GM12801 (cell line): ENCODE data around the gene KCNA2.

Experiments
- CTCF ChIP-seq: IDR thresholded peaks from one replicate; pipeline ENCODE4 v1.5.1; 2011; ENCODE audit warnings: control low read depth; ENCODE audit not compliant: insufficient read length; ENCODE audit errors: extremely low read depth

Gene KCNA2

GRCh38 chr1:110561596-110561995 is 44.6 kb downstream of the KCNA2 start:
- TF ChIP-seq CTCF: no peak

GRCh38 chr1:110559157-110559556 is 47.0 kb downstream of the KCNA2 start:
- TF ChIP-seq CTCF: no peak

GRCh38 chr1:110557481-110557880 is 48.7 kb downstream of the KCNA2 start:
- TF ChIP-seq CTCF: no peak

GRCh38 chr1:110556471-110556807 is 49.7 kb downstream of the KCNA2 start:
- TF ChIP-seq CTCF: no peak

- no peak for TF ChIP-seq CTCF
Measured at GRCh38 chr1:110555807-110556470, 50.2 kb downstream of the KCNA2 start.

- TF ChIP-seq CTCF: no peak
Measured at GRCh38 chr1:110554871-110555801, 51.0 kb downstream of the KCNA2 start.

- TF ChIP-seq CTCF: no peak
Measured at GRCh38 chr1:110551278-110551809, 54.8 kb downstream of the KCNA2 start.
